Stimulated activated naive CD4-positive, alpha-beta T cell (primary cell): ENCODE data around the gene C11orf24.

Experiments used
- DNase-seq, 6 experiments: peaks; one replicate each; lab custom pipeline; 2025; lab: John Stamatoyannopoulos, UW

C11orf24 gene

GRCh38 chr11:68271781-68272608 lies at the start of gene C11orf24:
Gene C11orf24 (minus strand): TSS chr11:68271973. CDS start chr11:68263767, 8,206 bp downstream.
- DNase-seq: peak; percentile 81 to 92 (median 87)

GRCh38 chr11:68317147-68317785 lies 45.5 kb upstream of the C11orf24 start:
- no peak for DNase-seq

- DNase-seq: no peak
Observed at GRCh38 chr11:68315171-68315920, 43.6 kb upstream of the C11orf24 start.

GRCh38 chr11:68314203-68315170 lies 42.7 kb upstream of the C11orf24 start:
- no peak for DNase-seq

- peak in 1 of 6 experiments; percentile 6 for DNase-seq
Observed at GRCh38 chr11:68313574-68314202, 41.9 kb upstream of the C11orf24 start.

GRCh38 chr11:68312780-68313573 lies 41.2 kb upstream of the C11orf24 start:
- DNase-seq: peak in 2 of 6 experiments; percentile 27 to 42

DNA sequence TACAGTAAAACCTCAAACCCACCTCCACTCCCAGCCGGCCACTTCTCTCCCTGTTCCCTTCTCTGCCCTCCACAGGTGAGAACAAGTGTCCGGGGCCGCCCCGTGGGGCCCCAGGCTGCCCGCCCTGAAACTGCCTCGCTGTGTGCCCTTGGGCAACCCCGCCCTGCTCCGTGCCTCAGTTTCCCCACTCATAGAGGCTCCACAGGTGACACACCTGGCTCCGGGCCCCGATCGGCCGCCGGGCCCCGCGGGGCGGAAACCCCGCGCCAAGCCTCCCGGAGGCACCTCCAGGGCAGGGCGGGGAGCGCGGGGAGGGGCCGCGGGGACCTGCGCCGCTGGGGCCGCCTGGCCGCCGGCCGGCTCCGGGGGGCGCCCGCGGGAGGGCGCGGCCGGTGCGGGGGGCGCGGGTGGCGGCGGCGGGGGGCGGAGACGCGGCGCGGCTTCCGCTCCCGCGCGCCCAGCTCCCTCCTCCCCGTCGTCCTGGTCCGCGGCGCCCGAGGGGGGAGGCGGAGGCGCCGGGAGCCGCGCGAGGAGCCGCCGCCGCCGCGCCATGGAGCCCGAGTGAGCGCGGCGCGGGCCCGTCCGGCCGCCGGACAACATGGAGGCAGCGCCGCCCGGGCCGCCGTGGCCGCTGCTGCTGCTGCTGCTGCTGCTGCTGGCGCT lies 40.5 kb upstream of the C11orf24 start, which contains the start of gene LRP5:
Gene LRP5, plus strand, starts transcription at position 475 of the 663 bp plus-strand sequence. Its CDS starts 124 bp downstream, at position 599.
- DNase-seq: no peak

DNA sequence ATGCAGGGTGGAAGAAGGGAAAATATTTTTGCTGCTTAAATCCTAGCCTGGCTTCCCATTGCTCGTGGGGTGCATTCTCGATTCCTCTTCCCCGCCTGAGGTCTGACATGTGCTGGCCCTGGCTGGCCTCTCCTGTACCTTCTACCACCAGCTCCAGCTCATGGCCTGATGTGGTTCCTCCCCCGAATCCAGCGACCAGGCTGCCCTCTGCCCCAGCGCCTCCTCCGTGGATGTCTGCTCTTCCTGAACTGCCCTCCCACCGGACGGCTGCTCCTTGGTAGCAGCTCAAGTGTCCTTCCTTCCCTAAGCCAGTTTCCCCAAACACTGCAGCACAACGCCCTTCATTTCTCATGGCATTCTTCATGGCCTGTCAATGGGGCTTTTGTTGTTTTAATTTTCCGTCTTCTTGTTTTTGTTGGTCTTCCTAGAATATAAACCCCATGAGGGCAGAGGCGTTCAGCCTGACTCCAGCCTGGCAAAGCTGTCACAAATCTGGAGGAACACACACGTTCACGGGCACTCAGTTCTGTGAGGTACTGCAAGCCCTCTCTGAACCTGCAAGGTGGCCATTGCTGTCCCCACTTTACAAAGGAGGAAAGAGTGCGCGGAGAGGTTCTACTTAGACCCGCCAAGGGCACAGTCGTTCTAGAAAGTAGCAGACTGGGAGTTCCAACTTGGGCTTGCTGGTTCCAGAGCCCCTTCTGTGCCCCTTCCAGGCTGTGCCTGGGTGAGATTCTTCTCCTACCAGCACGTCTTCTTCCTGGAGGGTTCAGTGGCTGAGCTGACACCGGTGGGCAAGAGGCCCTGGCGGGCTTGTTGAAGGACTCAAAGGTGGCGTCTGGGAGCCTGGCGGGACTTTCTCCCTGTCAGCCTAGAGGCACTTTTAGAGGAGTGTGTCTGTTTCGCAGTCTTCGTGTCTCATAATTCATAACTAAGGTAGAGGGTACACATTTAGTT lies 39.7 kb upstream of the C11orf24 start:
- DNase-seq: peak in 2 of 6 experiments; percentile 15 to 38

DNA sequence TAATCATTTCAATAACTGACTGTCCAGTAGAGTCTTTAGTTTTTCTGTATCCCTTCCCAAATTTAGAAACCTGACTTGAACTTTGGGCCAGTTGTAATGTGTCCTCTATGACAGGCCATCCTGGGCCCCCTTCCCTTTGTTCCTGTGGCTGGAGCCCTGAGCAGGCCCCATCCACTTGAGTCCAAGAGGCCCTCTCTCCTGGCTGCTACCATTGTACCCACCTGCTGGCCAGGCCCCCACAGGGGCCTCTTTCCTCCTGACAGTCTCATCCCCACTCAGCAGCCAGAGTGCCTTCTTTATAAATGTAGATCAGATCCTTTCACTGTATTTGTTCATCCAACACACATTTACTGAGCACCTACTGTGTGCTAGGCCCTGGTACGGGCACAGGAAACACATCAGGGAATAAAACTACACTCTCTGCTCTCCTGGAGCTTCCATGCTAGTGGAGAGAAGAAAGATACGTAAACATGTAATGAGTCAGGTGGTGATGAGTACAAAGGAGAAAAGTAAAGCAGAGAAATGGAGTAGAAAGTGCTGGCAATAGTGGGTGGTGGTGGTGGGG lies 37.9 kb upstream of the C11orf24 start:
- no peak for DNase-seq

DNA sequence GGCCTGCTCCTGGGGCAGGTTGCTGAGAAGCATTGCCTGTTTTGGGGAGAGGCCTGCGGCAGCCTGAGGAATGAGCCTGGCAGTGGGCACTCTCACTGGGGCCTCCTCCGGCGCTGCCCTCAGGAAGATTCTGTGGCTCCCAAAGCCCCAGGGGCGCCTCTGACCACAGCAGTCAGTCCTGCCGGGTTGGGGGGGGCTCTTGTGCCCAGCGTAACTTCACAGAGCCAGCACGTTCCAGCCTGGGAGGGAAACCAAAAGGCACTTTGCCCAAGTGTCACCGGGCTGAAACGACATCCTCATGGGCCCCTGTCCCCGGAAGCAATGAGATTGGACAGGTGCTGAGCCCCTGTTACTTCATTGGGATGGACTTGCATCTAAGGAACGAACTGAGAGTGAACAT lies 36.3 kb upstream of the C11orf24 start:
- no peak for DNase-seq

GRCh38 chr11:68306636-68307035 lies 34.9 kb upstream of the C11orf24 start:
- DNase-seq: no peak

GRCh38 chr11:68303982-68304780 lies 32.4 kb upstream of the C11orf24 start:
- DNase-seq: no peak

DNA sequence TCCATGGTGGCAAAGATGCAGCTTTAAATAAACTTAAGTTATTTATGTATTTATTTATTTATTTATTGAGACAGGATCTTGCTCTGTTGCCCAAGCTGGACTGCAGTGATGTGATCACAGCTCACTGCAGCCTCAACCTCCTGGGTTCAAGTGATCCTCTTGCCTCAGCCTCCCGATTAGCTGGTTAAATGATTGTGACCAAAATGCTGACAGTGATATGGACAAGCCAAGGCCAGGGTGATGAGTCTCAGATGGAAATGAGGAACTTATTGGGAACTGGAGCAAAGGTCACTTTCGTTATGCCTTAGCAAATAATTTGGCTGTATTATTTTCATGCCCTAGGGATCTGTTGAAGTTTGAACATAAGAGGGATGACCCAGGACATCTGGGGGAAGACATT lies 31.3 kb upstream of the C11orf24 start:
- no peak for DNase-seq

DNA sequence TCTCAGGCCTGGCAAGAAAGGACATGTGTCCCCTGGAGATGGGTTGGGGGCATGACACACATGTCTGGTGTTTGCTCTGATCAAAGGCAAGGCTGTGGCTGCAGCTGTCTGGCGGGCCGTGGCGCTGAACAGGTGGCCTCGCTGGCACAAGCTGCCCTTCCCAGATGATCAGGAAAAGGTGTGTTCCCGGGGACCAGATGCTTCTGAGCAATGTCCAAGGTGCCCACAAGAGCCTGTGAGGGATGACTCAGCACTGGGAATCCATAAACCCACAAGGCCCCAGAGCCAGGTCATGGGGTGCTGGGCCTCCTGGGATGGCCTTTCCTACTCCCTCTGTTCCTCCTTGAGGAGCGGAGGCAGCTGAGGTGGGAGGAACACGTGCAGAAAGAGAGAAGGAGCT lies 30.9 kb upstream of the C11orf24 start:
- no peak for DNase-seq

GRCh38 chr11:68302256-68302655 lies 30.5 kb upstream of the C11orf24 start:
- DNase-seq: no peak

DNA sequence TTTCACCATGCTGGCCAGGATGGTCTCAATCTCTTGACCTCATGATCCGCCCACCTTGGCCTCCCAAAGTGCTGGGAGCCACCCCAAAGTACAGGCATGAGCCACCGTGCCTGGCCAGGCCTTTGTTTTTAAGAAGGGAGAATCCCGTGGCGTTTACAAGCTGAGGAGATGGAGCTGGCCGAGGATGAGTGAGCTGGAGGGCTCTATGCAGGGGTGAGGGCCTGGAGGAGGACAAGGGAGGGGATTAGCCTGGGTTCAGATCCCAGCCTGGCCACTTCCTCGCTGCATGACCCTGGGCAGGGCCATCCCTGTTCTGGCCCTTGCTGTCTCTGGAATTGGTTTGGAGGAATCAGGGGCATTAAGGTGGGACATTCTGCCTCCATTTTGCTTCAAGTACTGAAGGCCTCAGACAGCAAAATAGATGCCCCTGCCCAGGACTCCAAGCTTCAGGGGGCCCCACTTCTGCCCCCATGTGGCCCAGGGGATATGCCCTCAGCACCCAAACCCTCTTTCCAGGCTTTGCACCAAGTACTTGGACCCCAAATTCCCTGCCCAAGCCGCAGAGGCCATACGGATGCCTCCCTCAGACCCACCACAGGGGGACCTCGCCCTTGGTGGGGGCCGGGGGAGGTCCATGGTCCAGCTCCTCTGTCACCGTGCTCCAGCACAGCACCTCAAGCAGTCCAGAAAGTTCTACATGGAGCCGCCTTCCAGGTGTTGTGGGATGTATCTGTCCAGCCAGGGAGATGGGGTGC lies 28.5 kb upstream of the C11orf24 start:
- no peak for DNase-seq
